GM13976 (cell line): ENCODE results near the gene SLC8A1.

Experiments used
- DNase-seq: peaks from one replicate; pipeline ENCODE4 v3.0.0; 2012; ENCODE audit warnings: low spot score
- in situ Hi-C: fragments of 300-500 bp; cut with MboI; formaldehyde crosslinking; loops from one replicate; pipeline ENCODE4 v1.12.0; 2022; ENCODE audit warnings: low sequenced_read_pairs, mixed read lengths, inconsistent platforms; ENCODE audit not compliant: unreplicated experiment
- TF ChIP-seq, protein P1 (sequence below): IDR thresholded peaks from 2 replicates; pipeline ENCODE4 v1.5.1; 2012; ENCODE audit warnings: borderline replicate concordance, mild to moderate bottlenecking; ENCODE audit not compliant: insufficient read depth; ENCODE audit errors: extremely low read depth, missing control alignments, control extremely low read depth

SLC8A1 gene

DNA sequence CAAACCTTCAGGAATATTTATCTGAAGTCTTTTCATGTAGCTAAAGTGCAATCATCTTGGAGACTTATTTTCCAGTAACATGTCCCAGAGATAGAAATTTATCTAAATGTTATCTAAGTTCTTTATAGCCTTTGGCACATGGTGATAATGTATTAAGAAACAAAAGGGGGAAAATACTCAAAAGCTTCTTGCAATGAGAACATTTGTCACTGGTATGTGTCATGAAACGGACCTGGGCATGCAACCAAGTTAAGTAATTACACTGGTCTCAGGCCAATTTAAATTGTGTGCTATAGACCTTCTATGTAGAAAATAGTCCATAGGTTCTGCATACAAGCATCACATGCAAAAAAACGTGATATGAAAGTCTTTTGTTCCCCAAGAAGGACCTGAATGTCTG, 136.2 kb downstream of the SLC8A1 start:
- in situ Hi-C loops: no loop called here
- DNase-seq: no peak
- TF ChIP-seq, protein P1, sequence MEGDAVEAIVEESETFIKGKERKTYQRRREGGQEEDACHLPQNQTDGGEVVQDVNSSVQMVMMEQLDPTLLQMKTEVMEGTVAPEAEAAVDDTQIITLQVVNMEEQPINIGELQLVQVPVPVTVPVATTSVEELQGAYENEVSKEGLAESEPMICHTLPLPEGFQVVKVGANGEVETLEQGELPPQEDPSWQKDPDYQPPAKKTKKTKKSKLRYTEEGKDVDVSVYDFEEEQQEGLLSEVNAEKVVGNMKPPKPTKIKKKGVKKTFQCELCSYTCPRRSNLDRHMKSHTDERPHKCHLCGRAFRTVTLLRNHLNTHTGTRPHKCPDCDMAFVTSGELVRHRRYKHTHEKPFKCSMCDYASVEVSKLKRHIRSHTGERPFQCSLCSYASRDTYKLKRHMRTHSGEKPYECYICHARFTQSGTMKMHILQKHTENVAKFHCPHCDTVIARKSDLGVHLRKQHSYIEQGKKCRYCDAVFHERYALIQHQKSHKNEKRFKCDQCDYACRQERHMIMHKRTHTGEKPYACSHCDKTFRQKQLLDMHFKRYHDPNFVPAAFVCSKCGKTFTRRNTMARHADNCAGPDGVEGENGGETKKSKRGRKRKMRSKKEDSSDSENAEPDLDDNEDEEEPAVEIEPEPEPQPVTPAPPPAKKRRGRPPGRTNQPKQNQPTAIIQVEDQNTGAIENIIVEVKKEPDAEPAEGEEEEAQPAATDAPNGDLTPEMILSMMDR: no peak

DNA sequence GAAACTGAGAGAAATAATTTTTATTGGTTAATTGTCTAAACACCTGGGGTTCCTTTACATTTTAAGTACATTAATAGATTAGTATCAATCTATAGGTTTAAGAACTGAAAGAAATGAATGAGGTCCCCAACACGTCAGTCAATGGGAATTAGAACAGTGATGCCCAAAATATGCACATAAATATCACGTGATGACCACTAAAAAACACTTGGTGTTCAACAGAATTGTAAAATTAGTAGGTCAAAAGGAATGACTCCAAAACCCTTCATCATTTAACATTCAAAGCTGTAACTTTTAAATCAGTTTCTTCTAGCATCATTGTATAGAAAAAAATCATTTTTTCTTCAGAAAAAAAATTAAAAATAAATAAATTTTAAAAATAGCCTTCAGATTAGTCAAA, 140.9 kb downstream of the SLC8A1 start:
- in situ Hi-C loops: no loop called here
- TF ChIP-seq, protein P1: no peak
- DNase-seq: no peak

DNA sequence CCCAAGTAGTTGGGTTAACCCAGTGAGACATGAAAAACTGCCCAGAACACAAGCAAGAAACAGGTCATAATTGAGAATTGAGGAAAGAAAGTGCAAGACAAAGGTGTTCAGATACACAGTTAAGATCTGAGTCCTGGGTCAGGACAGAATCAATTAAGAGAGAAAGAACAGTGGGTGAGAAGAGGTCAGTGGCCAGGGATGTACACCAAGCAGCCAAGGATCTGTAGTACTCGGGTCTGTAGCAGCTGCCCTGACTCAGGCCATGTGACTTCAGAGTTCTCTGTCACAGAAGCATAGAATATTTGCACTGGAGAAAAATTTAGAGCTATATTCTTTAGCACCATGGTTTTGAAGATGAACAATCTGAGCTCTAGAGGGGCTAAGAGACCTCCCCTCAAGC, 141.6 kb downstream of the SLC8A1 start:
- no peak for DNase-seq
- TF ChIP-seq, protein P1: no peak

DNA sequence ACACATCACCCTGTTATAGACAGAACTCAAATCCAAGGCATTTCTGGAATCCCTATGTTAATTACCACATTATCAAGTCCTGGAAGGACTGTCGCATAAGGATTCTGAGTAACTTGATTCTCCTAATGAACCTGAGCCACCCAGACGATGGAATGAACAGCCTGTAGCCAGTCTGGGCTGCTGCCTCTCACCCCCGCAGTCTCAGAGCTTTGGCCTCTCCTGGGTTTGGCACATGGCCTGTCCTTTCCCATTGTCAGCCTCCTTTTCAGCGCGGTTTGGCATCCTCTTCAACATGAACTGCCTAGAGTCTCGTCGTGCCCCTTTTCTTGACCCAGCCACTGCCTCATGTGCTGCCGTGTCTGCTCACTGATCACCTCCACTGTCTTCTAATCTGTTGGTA, 147.6 kb downstream of the SLC8A1 start:
- in situ Hi-C loops: no loop called here
- no peak for DNase-seq
- TF ChIP-seq, protein P1: no peak

More for the DNA sequence above, 141.6 kb downstream of the SLC8A1 start:
- in situ Hi-C loops: no loop called here

DNA sequence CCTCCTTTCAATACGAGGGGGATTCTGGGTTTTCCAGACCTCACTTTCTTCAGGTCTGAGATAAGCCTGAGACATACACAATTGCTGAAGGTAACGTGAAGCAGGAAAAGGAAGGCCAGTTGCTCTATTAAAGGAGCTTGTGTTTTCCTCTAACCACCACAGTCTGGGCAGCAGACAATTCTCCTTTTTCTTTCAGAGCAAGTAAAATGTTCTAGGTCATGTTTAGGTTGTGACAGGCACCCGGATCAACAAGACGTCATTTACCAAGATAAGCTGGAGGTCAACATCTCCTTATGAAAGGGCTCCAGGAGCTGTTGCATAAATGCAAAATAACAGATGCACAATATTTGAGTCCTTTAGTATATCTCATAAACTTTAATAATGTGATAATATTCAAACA, 148.1 kb downstream of the SLC8A1 start:
- in situ Hi-C loops: no loop called here

DNA sequence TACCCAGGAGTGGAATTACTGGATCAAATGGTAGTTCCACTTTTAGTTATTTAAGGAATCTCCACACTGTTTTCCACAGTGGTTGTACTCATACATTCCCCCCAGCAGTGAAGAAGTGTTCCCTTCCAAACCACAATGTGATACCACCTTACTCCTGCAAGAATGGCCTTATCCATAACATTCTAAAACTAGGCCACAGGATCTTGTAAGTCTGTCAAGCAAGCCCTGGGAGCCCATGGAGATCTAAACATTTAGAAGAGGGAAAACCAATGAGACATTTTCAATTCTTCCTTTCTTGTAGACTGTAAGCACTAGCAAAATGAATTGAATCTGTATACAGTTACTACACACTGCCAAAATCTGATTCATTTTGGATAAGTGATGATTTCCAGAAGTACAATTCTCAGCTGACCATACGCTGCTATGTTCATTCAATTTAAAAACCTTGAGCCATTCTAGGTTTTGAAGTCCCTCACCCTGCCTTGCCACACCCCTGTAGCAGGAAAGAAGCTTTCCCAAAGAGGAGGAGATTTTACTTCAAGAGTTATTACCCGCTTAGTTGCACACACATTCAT, 149.1 kb downstream of the SLC8A1 start:
- in situ Hi-C loops: no loop called here
- TF ChIP-seq, protein P1: no peak
- no peak for DNase-seq

More for the DNA sequence above, 148.1 kb downstream of the SLC8A1 start:
- DNase-seq: no peak
- TF ChIP-seq, protein P1: no peak

DNA sequence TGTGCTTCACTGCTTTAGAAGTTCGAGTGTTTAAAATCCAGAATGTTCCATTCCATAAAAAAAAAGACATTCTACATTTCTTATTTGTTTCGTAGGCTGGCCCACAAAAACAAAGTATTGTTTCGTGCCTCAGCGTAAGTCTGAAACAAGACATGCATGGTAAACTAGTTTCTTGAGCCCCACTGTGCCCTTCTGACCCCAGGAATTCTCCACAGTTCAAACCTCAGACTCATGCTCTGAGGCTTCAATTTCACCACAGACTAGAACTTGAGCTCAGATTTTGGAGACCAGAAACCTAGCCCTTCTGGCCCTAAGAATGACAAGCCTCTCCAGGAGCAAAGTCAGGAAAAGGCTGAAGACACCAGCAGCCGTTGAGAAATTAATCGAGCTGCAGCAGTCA, 151.5 kb downstream of the SLC8A1 start:
- DNase-seq: no peak
- TF ChIP-seq, protein P1: no peak
- in situ Hi-C loops: no loop called here
